ENCODE measurements around the gene AFF2.

AFF2 gene

DNA sequence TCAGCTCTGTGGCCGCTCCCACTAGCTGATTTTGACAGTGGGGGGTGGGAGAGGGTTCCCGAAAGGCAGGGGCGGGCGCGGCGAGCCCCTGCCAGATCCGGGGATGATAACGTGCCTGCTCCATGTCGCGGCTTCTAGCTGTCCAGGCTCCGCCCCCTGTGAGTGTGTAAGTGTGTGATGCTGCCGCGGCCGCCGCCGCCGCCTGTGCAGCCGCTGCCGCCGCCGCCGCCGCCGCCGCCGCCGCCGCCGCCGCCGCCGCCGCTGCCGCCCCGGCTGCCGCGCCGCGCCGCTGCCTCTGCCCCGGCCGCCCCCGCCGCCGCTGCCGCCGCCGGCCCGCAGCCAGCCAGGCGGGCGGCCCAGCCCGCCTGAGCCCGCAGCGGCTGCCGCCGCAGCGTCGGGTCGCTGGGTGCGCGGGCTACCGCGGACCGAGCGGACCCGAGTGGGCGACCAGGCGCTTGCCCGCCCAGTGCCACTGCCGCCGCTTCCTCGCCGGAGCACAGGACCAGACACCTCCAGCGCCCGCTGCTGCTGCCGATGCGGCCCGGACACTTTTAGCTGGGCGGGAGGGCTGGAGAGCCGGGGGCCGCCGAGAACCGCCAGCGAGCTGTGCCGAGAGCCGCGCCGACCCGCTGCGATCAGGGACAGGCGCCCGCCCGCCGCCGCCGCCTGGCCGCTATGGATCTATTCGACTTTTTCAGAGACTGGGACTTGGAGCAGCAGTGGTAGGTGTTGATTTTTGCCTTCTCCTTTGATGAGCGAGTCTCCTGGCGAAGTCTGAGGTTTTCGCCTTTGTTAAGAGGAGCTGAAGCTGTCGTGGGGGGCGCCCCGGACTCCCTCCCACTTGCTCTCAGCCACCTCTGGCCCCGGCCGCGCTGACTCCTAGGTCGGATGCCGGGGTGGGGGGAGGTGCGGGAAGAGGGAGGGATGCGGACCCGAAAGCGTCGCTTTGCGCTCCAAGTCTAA lies at the start of gene AFF2:
Gene AFF2, plus strand, starts transcription at position 195 of the 963 bp plus-strand sequence. Its CDS starts 481 bp downstream, at position 676.
- no peak for DNase-seq

GRCh38 chrX:148457279-148457678 lies 43.1 kb upstream of the AFF2 start:
- no peak for DNase-seq

- DNase-seq, result no peak
Observed at GRCh38 chrX:148459343-148459742, 41.1 kb upstream of the AFF2 start.

- DNase-seq, result no peak
Observed at GRCh38 chrX:148466292-148466691, 34.1 kb upstream of the AFF2 start.

DNA sequence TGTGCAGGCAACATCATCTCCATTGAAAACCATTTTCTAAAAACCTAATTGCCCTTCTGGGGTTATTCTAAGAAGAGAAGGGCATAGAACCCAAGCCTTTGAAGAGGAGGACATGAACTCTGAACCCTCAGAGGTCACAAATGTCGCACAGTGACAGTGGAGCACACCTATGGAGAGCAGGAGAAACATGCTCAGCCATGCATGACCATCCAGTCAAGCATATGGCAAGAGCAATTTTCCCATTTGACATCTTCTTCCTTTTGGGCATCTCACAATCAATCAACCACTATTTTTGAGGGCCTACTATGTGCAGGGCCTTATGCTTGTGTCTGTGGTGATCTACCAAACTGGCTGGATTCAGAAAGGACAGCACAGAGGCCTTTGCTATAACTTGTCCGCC lies 30.1 kb upstream of the AFF2 start:
- DNase-seq, result no peak

GRCh38 chrX:148474030-148474429 lies 26.4 kb upstream of the AFF2 start:
- no peak for DNase-seq

DNA sequence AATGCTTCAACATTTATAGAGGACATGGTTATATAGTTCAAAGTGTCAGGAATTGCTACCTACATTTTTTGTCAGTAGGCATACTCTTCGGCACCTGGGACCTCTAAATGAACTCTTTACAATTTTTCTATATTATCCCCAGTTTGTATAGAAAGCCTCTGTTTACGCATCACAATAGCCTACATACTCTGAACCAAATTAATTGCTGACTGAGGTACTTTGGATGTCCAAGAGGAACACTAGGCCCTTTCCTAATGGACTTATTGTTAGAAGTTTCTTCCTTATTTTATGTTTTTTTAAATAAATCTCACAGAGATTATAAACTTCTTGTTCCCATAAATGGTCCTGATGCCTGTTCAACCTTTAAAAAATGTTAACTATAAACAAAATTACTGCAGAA lies 8.4 kb upstream of the AFF2 start:
- DNase-seq, result no peak

GRCh38 chrX:148495176-148495575 lies 5.2 kb upstream of the AFF2 start:
- DNase-seq, result no peak

DNA sequence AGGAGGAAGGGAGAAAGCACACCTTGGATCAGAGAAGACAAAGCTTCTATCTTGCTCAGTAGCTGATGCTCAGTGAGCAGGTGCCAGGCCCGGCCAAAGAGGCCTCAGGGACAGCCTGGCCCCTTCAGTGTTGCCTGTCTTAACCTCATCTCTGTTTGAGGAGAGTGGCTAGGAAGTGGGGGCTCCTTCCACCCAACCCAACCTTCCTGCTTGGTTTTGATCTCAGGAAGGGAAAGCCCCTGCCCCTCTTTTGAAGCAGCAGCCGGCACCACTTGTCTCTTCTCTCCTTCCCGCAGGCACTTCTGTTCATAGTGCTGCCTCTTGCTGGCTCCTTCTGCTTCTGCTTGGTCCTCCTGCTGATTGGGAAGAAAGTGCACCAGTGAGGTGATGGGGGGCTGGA lies 2.4 kb upstream of the AFF2 start:
- DNase-seq, result no peak

DNA sequence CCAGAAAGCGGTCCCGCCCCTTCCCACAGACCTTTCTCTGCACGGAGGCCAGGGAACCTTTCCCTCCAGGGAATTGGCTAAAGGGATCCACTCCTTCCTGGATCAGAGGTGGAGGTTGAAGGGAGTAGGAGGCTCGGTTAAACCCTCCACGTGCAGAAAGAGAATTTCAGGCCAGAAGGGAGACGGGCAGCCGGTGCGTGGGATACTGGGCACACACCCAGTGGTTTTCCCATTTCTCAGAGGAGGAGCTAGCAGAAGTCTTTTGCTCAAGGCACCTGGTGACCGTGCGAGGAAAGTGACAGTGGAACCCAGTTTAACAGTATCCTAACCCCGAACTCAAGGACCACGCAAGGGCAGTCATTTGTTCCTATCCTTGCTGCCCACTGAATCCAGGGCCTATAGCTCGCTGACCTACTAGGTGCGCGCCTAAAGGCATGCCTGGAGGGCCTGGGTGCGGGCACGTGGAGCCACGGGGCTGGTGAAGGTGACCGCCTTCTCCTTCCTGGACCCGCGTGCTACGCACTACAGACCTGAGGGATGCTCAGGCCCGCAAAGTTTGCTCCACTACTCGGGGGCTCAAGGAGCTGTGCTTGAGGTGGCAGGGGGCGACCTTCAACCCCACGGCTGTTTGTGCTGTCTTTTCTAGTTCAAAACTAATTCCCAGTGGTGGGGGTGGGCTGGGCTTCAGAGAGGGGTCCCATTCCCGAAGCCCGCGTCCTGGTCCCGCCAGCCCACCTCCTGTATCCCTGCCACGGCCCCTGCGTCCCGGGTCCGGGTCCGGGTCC lies 587 bp upstream of the AFF2 start:
- DNase-seq, result no peak

- DNase-seq, result no peak
Observed at GRCh38 chrX:148501386-148502066, 1.1 kb downstream of the AFF2 start.

GRCh38 chrX:148504506-148504905 lies 4.1 kb downstream of the AFF2 start:
- DNase-seq, result no peak

- no peak for DNase-seq
Observed at GRCh38 chrX:148507418-148507817, 7.0 kb downstream of the AFF2 start.

DNA sequence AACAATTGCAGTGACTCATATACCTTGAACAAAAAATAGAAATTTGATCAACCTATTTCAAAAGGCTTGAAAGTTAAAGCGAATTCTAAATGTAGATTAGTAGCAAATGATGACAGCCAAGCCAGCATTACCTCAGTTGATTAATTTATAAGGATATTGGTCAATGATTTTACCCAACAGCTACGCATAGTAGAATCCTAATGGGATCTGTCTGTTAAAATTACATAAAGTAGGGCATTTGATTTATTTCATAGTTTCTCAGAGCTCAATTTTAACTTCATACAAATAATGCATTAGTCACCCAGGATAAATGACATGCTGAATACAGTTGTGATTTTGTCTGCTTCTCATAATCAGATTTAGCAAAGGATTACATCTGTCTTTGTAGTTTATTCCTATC lies 12.0 kb downstream of the AFF2 start:
- no peak for DNase-seq

GRCh38 chrX:148513661-148514060 lies 13.2 kb downstream of the AFF2 start:
- DNase-seq, result no peak

DNA sequence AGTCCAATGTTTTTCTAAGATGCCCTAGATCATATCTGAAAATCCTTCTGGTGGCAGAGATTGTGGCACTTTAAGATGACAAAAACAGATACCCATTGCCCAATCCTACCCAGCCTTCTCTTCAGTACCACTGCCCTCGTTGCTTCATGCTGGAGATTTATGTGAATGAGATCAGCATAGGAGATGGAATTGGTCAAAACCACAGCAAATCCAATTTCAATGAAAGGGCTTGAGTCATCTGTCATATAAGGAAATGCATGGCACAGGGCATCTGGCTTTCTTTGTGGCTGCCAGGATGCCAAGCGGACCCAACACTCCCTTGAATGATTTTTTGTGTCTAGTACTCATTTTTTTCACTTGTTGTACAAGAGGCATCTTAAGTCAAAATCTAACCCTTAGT lies 16.8 kb downstream of the AFF2 start:
- no peak for DNase-seq

GRCh38 chrX:148522006-148522405 lies 21.6 kb downstream of the AFF2 start:
- DNase-seq, result no peak

DNA sequence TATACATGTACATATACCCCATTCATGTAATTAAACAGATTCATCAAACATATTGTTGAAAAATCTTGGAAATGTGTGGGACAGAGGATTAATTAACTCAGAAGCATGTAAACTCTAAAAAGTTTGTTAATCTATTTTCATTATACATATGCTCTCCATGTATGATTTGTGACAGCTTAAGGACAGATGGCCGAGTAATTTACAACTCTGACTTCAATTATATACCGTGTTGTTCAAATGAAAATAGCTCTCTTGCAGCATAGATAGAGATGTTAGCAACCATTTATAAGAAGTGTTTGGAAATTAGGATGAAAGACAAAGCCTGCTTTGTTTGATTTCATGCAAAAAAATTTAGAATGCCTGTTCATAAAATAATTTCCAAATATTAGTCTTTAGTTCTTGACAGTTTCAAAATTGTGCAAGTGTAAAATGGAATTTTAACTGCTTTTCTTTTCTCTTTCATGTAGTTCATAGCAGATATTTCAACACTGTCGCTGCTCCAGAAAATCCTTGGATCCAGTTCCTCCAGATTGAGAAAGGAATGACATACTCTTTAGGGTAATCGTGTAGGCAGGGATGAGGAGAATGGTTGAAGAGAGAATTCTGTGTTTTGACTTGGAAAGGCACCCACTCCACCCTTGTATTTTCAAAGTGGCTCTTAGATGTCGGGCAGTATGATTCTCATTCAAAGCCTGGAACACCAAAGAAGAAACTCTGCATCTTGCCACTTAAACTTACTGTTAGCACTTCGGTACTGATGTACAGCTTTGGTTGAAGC lies 23.1 kb downstream of the AFF2 start:
- DNase-seq, result no peak

GRCh38 chrX:148530464-148531077 lies 30.2 kb downstream of the AFF2 start:
- DNase-seq, result no peak

DNA sequence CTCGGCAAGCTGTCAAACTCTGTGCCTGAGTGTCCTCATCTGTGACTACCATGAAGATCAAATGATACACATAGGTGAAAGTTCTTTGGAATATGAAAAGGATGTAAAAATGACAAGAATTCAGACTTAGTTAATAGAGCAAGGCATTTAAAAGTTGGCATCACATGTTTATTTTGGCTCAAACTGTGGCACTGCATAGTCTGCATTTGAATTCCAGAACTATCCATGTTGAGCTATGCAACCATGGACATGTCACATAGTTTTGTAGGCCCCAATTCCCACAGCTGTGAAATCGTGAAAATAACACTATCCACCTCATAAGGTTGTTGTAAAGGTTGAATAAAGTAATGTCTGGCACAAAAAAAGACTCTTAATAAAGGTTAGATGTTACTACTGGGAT lies 33.9 kb downstream of the AFF2 start:
- no peak for DNase-seq

DNA sequence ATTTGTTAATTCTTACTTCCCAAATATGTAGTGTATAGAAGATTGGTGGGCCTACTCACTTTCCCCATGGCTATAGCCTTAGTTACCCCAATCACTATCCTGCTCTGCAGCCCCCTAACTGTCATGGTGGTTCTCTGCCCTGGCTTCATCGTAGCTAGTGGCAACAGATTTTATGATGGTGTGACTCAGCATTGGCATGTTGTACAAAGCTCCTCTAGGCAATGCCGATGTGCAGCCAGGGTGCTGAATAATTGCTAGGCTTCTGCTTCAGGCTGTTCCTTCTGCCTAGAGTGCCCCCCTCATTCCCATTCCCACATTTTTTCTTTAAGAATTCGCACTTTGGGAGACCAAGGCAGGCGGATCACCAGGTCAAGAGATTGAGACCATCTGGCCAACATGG lies 35.2 kb downstream of the AFF2 start:
- DNase-seq, result no peak

GRCh38 chrX:148536961-148537360 lies 36.5 kb downstream of the AFF2 start:
- no peak for DNase-seq
